ENCODE measurements around the gene SCYL1.
A peak's percentile ranks its signal among the peaks of the same experiment; 100 is the strongest.
"Not testable (repeated sequence)": the region's sequence is repeated elsewhere in the genome, so short reads cannot be mapped to it uniquely, and the experiment has no call there.

SCYL1 gene

GRCh38 chr11:65559535-65559934, 34.7 kb downstream of the SCYL1 start:
- H3K4me1 Mint-ChIP-seq, result peaks cover 59% of the 10 kb centered on the region
- no peaks in the 10 kb centered on the region for H3K9me3 Mint-ChIP-seq
- no peak overlapping the region for H3K4me3 Mint-ChIP-seq
- peak overlapping the region; percentile 71 for H3K27ac Mint-ChIP-seq
- H3K36me3 Mint-ChIP-seq, result no peaks in the 10 kb centered on the region
- no peak for ATAC-seq
- no peaks in the 10 kb centered on the region for H3K27me3 Mint-ChIP-seq

GRCh38 chr11:65559951-65560537, 35.2 kb downstream of the SCYL1 start:
- peaks cover 54% of the 10 kb centered on the region for H3K4me1 Mint-ChIP-seq
- no peaks in the 10 kb centered on the region for H3K36me3 Mint-ChIP-seq
- H3K4me3 Mint-ChIP-seq, result no peak overlapping the region
- no peak for ATAC-seq
- peak overlapping the region; percentile 33 for H3K27ac Mint-ChIP-seq
- H3K27me3 Mint-ChIP-seq, result no peaks in the 10 kb centered on the region
- no peaks in the 10 kb centered on the region for H3K9me3 Mint-ChIP-seq

- Mint-ChIP-seq H3K4me3 (no peak overlapping the region), H3K4me1 (peaks cover 54% of the 10 kb centered on the region), H3K36me3 (no peaks in the 10 kb centered on the region), H3K27ac (peak overlapping the region; percentile 33), H3K27me3 (no peaks in the 10 kb centered on the region), H3K9me3 (no peaks in the 10 kb centered on the region)
- no peak for ATAC-seq
Measured at GRCh38 chr11:65560555-65561418, 35.9 kb downstream of the SCYL1 start.

- H3K27me3 Mint-ChIP-seq, result no peaks in the 10 kb centered on the region
- no peaks in the 10 kb centered on the region for H3K36me3 Mint-ChIP-seq
- H3K9me3 Mint-ChIP-seq, result no peaks in the 10 kb centered on the region
- H3K27ac Mint-ChIP-seq, result no peak overlapping the region
- peaks cover 55% of the 10 kb centered on the region for H3K4me1 Mint-ChIP-seq
- no peak for ATAC-seq
- no peak overlapping the region for H3K4me3 Mint-ChIP-seq
Measured at GRCh38 chr11:65562020-65562419, 37.1 kb downstream of the SCYL1 start.

- peaks cover 52% of the 10 kb centered on the region for H3K4me1 Mint-ChIP-seq
Measured at GRCh38 chr11:65562788-65563187, 37.9 kb downstream of the SCYL1 start.

GRCh38 chr11:65563601-65564000, 38.7 kb downstream of the SCYL1 start:
- H3K9me3 Mint-ChIP-seq, result no peaks in the 10 kb centered on the region
- no peak for ATAC-seq
- peaks cover 60% of the 10 kb centered on the region for H3K4me1 Mint-ChIP-seq
- peaks cover 5% of the 10 kb centered on the region for H3K36me3 Mint-ChIP-seq
- no peak overlapping the region for H3K4me3 Mint-ChIP-seq
- H3K27me3 Mint-ChIP-seq, result no peaks in the 10 kb centered on the region
- H3K27ac Mint-ChIP-seq, result peak overlapping the region; percentile 82

More at GRCh38 chr11:65562788-65563187, 37.9 kb downstream of the SCYL1 start:
- Mint-ChIP-seq H3K27me3 (no peaks in the 10 kb centered on the region), H3K9me3 (no peaks in the 10 kb centered on the region), H3K36me3 (no peaks in the 10 kb centered on the region), H3K4me3 (no peak overlapping the region), H3K27ac (peak overlapping the region; percentile 82)
- ATAC-seq, result no peak

GRCh38 chr11:65564879-65565559, 40.1 kb downstream of the SCYL1 start:
- not testable (repeated sequence) for H3K4me3 Mint-ChIP-seq, H3K36me3 Mint-ChIP-seq, H3K9me3 Mint-ChIP-seq, ATAC-seq, H3K27me3 Mint-ChIP-seq
- Mint-ChIP-seq H3K27ac (peak overlapping the region; percentile 77), H3K4me1 (peaks cover 55% of the 10 kb centered on the region)

- Mint-ChIP-seq H3K27me3 (no peaks in the 10 kb centered on the region), H3K9me3 (no peaks in the 10 kb centered on the region), H3K27ac (peak overlapping the region; percentile 77), H3K4me3 (no peak overlapping the region), H3K4me1 (peaks cover 54% of the 10 kb centered on the region), H3K36me3 (peaks cover 5% of the 10 kb centered on the region)
- no peak for ATAC-seq
Measured at GRCh38 chr11:65565624-65566453, 41.0 kb downstream of the SCYL1 start.

GRCh38 chr11:65569164-65569972, 44.5 kb downstream of the SCYL1 start:
- no peaks in the 10 kb centered on the region for H3K27me3 Mint-ChIP-seq
- no peaks in the 10 kb centered on the region for H3K9me3 Mint-ChIP-seq
- H3K36me3 Mint-ChIP-seq, result peaks cover 9% of the 10 kb centered on the region
- H3K4me1 Mint-ChIP-seq, result peaks cover 76% of the 10 kb centered on the region
- peak; percentile 35 for ATAC-seq
- peak overlapping the region; percentile 92 for H3K4me3 Mint-ChIP-seq
- peak overlapping the region; percentile 98 for H3K27ac Mint-ChIP-seq

- Mint-ChIP-seq H3K9me3 (no peaks in the 10 kb centered on the region), H3K36me3 (peaks cover 9% of the 10 kb centered on the region), H3K27ac (peak within 1 kb of the TSS; percentile 98), H3K27me3 (no peaks in the 10 kb centered on the region), H3K4me3 (peak within 1 kb of the TSS; percentile 92), H3K4me1 (peaks cover 80% of the 10 kb centered on the region)
- peak; percentile 89 for ATAC-seq
Measured at GRCh38 chr11:65569973-65570918, 45.4 kb downstream of the SCYL1 start, which contains the start of gene ZNRD2. ZNRD2 (plus strand) TSS chr11:65570477; CDS start chr11:65570492, 15 bp downstream.

GRCh38 chr11:65571420-65571819, 46.5 kb downstream of the SCYL1 start:
- Mint-ChIP-seq H3K4me3 (peak overlapping the region; percentile 92), H3K27ac (peak overlapping the region; percentile 98), H3K36me3 (peaks cover 9% of the 10 kb centered on the region), H3K4me1 (peaks cover 71% of the 10 kb centered on the region), H3K9me3 (no peaks in the 10 kb centered on the region), H3K27me3 (no peaks in the 10 kb centered on the region)
- ATAC-seq, result no peak

GRCh38 chr11:65571940-65572339, 47.1 kb downstream of the SCYL1 start:
- peaks cover 9% of the 10 kb centered on the region for H3K36me3 Mint-ChIP-seq
- H3K27ac Mint-ChIP-seq, result peak overlapping the region; percentile 55
- peaks cover 71% of the 10 kb centered on the region for H3K4me1 Mint-ChIP-seq

GRCh38 chr11:65572356-65573051, 47.6 kb downstream of the SCYL1 start, which contains the start of gene FAM89B:
FAM89B (plus strand) TSS chr11:65572538; CDS start chr11:65572670, 132 bp downstream.
- ATAC-seq, result peak; percentile 39
- H3K27ac Mint-ChIP-seq, result peak within 1 kb of the TSS; percentile 98
- H3K4me1 Mint-ChIP-seq, result peaks cover 72% of the 10 kb centered on the region
- no peaks in the 10 kb centered on the region for H3K27me3 Mint-ChIP-seq
- peak within 1 kb of the TSS; percentile 92 for H3K4me3 Mint-ChIP-seq
- no peaks in the 10 kb centered on the region for H3K9me3 Mint-ChIP-seq
- H3K36me3 Mint-ChIP-seq, result peaks cover 9% of the 10 kb centered on the region

More at GRCh38 chr11:65571940-65572339, 47.1 kb downstream of the SCYL1 start:
- H3K27me3 Mint-ChIP-seq, result no peaks in the 10 kb centered on the region
- ATAC-seq, result no peak
- peak overlapping the region; percentile 92 for H3K4me3 Mint-ChIP-seq
- H3K9me3 Mint-ChIP-seq, result no peaks in the 10 kb centered on the region
